Sigmoid colon (tissue), 4 donors: ENCODE measurements around the gene LRPPRC.

Experiments
- POLR2A ChIP-seq, 2 donors: fragments of 450-650 bp; IDR thresholded peaks; one replicate each; pipeline ENCODE4 v1.6.1; 2016; ENCODE audit warnings: antibody characterized with exemption in 2 of 2, mild to moderate bottlenecking in 2 of 2, moderate library complexity in 2 of 2
- POLR2AphosphoS5 ChIP-seq, 4 donors: sonication (generic); formaldehyde crosslinking; IDR thresholded peaks; one replicate each; pipeline ENCODE4 v1.6.1; 2017; ENCODE audit warnings: antibody characterized with exemption in 4 of 4
- TF ChIP-seq, protein P1 (sequence below), 4 experiments: fragments of 450-650 bp in 3 of 4; fragments of 200-600 bp in 1 of 4; IDR thresholded peaks; one replicate each; pipeline ENCODE4 v1.5.1; 2016 to 2019; ENCODE audit warnings: antibody characterized with exemption in 4 of 4, mild to moderate bottlenecking in 3 of 4, moderate library complexity in 2 of 4

DNA sequence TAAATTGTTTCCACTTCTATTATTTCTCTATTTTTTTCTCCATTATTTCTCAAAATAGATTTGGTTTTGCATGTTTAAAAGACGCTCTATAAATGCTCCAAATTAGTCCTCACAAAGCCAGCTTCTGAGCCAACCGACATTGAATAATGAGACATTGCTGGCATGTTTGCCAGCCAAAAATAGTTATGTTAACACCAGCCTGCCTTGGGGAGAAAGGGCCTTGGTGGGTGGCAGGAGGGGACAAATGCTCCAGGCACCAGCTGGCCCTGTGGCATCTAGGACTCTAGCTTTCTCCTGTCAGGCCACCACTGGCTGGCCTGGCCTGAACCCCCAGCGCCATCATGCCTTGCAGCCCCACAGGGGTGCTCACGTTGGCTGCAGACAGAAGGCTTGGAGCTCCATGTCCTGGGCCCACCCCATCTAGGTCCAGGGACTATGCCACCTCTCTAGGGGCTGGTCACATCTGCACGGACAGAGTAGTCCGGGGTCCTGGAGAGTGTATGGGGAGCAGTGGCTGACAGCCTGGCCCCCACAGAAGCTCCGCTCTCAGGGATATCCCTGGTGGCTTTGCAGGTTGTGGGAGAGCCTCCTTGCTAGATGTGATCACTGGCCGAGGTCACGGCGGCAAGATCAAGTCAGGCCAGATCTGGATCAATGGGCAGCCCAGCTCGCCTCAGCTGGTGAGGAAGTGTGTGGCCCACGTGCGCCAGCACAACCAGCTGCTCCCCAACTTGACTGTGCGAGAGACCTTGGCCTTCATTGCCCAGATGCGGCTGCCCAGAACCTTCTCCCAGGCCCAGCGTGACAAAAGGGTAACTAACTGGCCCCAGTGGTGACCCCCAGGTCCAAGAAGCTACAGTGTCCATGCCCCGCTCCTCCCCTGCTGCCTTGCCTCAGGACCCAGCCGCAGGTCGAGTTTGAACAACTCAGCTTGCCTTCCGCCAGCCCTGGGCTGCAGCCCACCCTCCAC, 144.5 kb downstream of the LRPPRC start:
- TF ChIP-seq POLR2AphosphoS5 (IDR thresholded peaks at IDR 0.05) (no peak), POLR2A (IDR thresholded peaks at IDR 0.05) (no peak)
- TF ChIP-seq, protein P1, sequence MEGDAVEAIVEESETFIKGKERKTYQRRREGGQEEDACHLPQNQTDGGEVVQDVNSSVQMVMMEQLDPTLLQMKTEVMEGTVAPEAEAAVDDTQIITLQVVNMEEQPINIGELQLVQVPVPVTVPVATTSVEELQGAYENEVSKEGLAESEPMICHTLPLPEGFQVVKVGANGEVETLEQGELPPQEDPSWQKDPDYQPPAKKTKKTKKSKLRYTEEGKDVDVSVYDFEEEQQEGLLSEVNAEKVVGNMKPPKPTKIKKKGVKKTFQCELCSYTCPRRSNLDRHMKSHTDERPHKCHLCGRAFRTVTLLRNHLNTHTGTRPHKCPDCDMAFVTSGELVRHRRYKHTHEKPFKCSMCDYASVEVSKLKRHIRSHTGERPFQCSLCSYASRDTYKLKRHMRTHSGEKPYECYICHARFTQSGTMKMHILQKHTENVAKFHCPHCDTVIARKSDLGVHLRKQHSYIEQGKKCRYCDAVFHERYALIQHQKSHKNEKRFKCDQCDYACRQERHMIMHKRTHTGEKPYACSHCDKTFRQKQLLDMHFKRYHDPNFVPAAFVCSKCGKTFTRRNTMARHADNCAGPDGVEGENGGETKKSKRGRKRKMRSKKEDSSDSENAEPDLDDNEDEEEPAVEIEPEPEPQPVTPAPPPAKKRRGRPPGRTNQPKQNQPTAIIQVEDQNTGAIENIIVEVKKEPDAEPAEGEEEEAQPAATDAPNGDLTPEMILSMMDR (IDR thresholded peaks at IDR 0.05), result no peak
